SKM-1 treated with dmso at 0.1 percent for 144 hours (cell line): ENCODE measurements around the gene AAMP.
"Not testable (repeated sequence)": the region's sequence is repeated elsewhere in the genome, so short reads cannot be mapped to it uniquely, and the experiment has no call there.

ENCODE experiments used
- DNase-seq: peaks from one replicate; lab custom pipeline; 2025; ENCODE audit not compliant: unreplicated experiment; lab: John Stamatoyannopoulos, UW

Gene AAMP, protein sequence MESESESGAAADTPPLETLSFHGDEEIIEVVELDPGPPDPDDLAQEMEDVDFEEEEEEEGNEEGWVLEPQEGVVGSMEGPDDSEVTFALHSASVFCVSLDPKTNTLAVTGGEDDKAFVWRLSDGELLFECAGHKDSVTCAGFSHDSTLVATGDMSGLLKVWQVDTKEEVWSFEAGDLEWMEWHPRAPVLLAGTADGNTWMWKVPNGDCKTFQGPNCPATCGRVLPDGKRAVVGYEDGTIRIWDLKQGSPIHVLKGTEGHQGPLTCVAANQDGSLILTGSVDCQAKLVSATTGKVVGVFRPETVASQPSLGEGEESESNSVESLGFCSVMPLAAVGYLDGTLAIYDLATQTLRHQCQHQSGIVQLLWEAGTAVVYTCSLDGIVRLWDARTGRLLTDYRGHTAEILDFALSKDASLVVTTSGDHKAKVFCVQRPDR

DNA sequence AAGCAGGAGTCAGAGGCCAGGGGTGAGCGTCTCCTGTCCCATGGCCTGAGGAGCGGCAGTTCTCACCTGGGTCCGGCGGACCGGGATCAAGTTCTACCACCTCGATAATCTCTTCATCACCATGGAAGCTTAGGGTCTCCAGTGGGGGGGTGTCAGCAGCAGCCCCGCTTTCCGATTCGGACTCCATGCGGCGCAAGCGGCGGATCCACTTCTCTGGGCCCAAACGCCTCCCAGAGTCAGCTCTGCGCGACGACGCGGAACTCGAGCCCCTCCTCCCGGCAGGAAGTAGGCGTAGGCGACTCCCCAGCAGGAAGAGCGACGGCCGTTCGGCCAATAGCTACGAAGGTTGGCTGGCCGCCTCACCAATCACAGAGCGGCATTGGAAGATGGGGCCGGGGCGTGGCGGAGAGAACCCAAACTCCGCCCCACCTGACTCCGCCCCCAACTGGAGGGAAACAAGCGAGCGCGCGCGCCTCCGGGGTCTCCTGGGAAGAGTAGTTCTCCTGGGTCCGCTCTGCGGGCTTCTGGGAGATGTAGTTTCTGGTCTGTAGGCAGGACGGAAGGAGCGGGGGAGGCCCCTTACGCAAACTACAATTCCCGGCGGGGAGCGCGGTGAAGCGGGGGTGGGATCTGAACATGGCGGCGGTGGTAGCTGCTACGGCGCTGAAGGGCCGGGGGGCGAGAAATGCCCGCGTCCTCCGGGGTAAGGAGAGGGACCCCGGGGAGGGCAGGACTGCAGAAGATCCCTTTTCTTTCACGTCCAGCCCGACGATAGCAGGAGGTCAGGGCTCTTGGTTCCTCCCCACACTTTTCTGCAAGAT, at the start of gene AAMP, which contains the start of gene PNKD:
AAMP (minus strand) TSS at position 238 of the 821 bp plus-strand sequence; CDS start at position 187, 51 bp downstream.
PNKD (plus strand) TSS at position 620 of the 821 bp plus-strand sequence; CDS start at position 637, 17 bp downstream.
- DNase-seq = peak; percentile 99

DNA sequence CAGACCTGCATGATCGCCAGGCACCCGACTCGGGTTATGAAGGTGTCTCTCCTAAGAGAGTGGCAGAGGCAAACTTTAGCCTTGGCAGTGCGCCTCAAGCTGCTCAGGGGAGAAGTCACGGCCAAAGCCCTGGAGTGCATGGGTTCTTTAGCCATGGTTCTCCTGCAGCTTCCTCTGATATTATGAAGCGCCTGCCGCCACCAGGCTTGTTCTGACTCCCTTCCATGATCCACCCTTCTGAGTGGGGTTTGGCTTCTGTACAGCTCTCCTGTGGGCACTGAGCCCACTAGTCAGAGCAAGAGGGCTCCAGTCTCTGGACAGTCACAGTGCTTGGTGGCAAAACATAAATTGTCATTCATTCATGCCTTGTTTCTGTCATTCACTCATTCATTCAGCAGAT, 48.3 kb upstream of the AAMP start:
- no peak for DNase-seq

DNA sequence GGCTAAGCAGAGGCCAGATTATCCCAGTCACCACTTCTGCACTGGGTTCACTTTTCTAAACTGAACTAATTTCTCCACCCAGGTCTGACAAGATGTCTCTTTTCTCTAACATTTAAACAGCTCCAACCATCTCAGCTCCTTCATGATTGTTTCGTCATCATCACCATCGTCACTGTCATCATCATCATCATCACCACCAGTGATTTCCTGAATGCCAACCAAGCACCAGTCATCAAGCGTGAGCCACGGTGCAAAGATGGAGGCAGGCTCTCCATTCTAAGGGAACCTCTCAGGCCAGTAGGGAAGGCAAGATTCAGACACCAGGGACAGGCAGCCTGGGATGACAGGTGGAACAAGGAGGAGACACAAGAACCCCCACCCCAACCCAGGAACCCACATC, 47.9 kb upstream of the AAMP start:
- no peak for DNase-seq

DNA sequence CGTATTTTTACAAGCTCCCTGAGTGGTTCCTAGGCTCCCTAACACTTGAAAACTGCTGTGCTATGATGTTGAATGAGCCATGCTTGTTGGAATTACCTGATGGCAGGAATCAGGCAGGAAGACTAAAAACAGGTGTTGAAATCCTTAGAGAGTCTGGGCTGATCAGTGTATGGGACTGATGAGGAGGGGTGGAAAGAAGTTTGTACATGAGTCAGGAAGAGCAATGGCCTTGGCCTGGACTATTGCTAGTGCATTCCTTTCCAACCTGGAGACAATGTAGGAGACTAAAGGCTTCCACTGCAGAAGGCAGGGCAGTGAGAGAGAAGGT, 47.3 kb upstream of the AAMP start:
- no peak for DNase-seq

DNA sequence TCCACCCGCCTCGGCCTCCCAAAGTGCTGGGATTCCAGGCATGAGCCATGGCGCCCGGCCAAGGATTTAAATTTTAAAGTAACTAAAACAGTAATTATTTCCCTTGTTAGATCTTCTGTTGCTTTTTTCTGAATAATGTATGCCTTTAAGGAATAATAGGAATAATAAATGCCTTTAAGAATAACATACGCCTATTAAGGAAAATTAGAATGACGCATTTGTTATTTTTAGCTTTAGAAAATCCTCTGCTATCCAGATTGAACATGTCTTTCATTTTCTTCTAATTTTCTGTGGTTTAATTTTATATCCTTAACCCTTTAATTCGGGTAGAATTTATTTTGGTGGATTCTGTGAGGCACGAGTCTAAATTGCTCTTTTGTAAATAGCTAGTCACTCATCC, 45.5 kb upstream of the AAMP start:
- no peak for DNase-seq

DNA sequence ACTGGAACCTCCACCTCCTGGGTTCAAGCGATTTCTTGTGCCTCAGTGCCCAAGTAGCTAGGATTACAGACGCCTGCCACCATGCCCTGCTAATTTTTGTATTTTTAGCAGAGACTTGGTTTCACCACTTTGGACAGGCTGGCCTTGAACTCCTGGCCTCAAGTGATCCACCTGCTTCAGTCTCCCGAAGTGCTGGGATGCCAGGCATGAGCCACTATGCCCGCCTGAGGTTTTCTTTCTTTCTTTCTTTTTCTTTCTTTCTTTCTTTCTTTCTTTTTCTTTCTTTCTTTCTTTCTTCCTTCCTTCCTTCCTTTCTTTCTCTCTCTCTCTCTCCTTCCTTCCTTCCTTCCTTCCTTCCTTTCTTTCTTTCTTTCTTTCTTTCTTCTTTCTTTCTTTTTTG, 44.8 kb upstream of the AAMP start:
- DNase-seq = not testable (repeated sequence)

DNA sequence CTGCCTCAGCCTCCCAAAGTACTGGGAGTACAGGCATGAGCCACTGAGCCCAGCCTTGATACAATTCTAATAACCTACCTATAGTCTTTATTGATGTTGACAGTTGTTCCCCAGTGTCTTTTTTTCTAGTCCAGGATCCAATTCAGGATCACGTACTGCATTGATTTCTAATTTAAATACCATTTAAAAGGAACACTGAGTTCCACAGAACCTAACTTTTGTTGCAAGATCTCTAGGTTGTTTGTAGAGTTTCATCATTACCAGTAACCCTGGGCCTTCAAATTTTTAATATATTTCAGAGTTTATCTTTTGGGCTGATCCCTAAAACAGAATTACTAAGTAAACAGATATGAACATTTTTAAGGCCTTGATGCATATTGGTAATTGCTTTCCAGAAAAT, 43.4 kb upstream of the AAMP start:
- DNase-seq = no peak

DNA sequence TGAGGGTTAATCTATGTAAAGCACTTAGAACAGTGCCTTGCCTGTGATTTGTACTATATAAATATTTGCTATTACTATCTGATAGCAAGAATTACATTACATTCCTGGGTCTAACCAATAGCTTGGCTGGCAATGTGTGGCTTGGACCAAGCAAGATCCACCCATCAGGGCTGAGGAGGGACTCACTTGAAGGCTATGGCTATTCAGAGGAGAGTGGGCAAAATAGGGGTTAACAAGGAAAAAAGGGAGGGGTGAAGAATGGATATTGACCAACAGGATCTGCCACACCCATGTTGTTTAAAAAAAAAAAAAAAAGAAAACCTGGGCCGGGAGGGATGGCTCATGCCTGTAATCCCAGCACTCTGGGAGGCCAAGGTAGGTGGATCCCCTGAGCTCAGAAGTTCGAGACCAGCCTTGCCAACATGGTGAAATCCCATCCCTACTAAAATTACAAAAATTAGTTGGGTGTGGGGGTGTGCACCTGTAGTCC, 42.4 kb upstream of the AAMP start:
- DNase-seq = no peak

DNA sequence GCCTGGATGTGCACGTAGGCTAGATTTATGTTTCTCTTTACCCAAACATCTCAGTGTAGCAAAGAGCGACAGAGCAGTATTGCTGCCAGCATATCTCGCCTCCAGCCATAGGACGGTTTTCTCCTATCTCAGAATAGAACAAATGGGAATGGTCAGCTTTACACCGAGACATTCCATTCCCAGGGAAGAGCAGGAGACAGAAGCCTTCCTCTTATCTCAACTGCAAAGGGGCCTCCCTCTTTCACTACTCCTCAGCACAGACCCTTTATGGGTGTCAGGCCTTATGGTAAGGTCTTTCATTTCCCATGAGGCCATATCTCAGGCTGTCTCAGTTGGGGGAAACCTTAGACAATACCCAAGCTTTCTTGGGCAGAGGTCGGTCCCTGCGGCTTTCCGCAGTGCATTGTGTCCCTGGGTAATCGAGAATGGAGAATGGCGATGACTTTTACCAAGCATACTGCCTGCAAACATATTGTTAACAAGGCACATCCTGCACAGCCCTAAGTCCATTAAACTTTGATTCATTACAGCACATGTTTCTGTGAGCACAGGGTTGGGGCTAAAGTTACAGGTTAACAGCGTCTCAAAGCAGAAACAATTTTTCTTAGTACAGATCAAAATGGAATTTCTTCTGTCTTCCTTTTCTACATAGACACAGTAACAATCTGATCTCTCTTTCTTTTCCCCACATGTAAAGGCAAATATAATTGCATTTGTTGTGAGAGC, 41.8 kb upstream of the AAMP start:
- not testable (repeated sequence) for DNase-seq

DNA sequence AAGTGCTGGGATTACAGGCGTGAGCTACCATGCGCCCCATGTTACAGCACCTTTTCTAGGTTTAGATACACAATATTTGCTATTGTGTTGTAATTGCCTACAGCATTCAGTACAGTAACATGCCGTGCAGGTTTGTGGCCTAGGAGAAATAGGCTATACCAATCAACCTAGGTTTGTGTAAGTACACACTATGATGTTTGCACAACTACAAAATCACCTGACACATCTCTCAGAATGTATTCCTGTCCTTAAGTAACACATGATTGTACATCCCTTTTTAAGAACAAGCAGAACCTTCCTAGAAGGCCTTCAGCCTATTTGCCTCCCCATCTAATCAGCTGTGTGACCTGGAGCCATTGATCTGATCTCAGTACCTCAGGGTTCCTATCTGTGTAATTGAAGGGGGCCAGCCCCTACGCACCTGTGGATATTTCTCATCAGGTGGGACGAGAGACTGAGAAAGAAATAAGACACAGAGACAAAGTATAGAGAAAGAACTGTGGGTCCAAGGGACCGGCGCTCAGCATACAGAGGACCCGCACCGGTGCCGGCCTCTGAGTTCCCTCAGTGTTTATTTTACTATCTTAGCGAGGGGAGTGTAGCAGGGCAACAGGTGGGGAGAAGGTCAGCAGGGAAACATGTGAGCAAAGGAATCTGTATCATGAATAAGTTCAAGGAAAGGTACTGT, 41.1 kb upstream of the AAMP start:
- no peak for DNase-seq

DNA sequence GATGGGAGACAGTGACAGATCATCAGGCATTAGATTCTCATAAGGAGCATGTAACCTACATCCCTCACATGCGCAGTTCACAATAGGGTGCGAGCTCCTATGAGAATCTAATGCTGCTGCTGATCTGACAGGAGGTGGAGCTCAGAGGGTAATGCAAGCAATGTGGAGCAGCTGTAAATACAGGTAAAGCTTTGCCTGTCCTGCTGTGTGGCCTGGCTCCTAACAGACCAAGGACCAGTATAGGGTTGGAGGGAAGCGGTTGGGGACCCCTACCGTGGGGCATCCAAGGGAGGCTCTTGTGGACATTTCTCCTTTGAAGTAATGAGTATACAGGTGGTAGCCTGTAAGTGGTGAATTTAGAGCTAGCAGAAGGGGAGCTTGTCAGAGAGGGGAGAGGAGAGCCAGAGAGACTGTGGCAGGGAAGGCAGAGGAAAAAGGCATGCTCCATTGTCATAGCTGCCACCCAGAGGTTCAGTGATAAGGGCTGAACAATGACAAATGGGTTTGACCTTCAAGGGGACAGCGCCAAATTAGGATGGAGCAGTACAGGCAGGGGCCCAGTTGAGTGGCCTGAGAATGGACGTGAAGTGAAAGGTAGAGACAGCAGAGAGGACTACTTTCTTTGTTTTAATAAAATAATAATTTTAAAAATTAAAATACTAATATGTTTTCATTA, 37.6 kb upstream of the AAMP start:
- no peak for DNase-seq

DNA sequence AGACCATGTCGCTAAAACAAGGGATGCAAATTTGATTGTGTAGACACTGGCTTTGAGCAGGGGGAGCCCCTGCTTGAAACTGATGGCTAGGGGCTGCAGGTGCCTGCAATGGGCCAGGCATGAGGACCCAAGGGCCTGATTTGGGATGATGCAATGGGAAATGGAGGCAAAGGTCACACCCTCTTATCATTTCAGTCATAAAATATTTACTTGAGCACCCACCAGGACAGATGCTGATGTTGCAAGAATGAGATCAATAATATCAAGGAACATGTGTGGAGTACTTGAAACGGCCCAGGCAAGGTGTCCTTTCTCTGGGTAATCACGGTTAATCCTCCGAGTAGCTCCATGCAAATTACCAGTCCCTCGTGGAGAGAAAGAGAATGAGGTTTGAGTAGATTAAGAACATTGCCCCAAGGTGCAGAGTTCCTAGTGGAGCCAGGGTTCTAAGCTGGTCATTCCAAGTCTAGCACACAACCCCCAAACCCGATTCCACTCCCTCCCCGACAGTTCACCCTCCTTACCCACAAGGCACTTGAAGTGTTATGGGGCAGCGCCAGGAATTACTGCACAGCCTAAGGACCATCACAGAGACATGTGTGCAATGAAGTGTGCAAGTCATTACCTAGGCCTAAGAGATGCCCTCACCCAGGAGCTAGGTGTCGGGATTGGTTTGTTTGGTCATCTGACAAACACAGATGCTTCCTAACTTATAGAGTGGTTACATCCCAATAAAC, 36.4 kb upstream of the AAMP start:
- no peak for DNase-seq

DNA sequence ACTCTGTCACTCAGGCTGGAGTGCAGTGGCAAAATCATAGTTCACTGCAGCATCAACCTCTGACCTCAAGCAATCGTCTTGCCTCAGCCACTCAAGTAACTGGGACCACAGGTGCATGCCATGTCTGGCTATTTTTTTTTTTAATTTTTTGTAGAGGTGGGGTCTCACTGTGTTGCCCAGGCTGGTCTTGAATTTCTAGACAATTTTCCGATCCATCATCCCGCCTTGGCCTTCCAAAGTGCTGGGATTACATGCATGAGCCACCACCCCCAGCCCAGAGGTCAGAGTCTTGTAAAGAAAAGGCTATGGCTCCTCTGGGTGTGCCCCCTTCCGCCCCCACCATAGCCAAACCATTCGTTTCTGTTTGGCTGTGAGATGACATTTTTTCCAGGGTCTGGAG, 35.4 kb upstream of the AAMP start:
- no peak for DNase-seq

DNA sequence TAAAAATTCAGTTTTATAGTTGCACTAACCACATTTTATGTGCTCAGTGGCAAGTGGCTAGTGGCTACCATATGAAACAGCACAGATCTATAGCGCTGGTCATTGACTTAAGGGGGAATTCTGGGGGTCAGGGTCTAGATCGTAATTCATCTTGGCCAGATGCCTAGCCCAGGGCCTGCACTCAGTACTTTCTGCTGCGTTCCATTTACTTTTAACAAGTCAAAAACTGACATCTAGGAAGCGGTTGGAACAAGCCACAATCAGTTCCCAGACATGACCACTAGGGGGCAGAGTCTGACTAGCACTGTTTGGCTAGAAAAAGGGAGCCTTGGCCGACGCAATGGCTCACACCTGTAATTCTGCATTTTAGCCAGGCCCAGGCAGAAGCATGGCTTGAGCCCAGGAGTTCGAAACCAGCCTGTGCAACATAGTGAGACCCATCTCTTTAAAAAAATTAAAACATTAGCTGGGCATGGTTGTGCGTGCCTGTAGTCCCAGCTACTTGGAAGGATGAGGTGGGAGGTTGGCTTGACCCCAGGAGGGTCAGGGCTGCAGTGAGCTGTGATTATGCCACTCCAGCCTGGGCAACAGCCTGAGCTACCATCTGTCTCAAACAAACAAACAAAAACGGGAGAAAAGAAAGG, 31.4 kb upstream of the AAMP start:
- DNase-seq = peak; percentile 81

DNA sequence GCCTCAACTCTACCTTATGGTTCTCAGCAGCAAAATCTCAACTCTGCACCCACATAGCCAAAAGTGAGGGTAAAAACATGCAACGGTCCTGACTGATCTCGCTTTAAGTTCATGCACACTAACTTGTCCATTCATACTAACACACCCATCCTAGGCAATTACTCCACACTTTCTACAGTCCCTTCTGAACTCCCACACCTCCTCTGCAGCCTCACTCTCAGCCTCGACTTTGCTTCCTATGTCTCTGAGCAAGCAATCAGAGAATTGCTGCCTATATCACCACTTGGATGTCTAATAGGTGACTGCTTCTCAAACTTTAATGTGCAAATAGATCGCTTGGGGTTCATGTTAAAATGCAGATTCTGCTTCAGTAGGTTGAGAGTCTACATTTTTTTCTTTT, 30.2 kb upstream of the AAMP start:
- no peak for DNase-seq

DNA sequence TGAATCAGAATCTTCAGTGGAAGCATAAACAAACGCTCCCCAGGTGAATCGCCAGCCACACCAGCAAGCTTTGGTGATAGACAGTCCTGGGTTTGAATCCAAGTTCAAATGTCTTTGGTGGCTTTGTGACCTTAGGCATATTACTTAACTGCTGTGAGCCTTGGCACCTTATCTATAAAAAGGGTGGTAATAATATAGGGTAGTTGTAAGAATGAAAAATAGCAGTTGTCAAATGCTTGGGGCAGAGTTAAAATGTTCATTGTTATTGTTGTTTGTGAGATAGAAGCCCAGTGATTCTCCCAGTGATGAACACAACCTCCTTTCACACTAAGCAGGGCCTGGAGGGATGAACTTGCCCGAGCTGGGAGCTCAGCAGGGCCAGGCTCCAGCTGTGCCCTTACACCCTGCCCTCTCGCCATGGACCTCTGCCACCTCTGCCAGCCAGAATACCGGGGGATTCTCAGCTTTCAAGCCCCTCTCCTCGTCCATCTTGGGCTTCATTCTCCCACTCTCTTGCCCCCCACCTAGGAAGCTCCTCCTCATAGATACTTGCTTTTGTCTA, 28.5 kb upstream of the AAMP start:
- no peak for DNase-seq

DNA sequence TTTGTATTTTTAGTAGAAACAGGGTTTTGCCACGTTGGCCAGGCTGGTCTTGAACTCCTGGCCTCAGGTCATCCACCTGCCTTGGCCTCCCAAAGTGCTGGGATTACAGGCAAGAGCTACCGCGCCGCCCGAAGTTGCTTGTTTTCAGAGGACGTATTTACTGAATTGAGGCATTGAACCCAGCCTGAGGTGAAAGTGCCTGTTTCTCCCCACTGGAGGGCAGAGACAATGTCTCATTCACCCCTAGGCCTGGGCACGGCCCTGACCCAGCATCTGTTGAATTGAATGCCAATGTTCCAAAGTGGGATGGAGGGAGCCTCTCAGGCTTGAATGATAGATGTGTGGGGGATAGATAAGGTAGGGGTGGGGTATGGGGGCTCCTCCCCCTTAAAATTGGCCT, 26.9 kb upstream of the AAMP start:
- DNase-seq = no peak

DNA sequence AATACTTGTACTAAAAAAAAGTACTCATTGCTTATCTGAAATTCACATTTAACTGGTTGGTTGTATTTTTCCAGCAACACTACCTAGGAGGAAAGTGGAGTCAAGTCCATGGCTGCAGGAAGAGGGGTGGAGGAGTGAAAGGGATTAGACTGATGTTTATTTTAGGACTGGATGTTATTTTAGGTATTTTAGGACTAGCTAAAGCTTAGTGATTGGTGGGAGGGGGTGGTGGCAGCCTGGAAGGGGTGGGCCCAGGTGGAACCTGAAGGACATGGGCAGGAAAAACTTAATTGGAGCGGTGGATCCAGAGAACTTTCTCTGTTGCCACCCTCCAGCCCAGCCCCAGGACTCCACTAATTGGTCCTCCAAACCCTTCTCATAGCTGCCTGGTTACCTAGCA, 26.3 kb upstream of the AAMP start:
- no peak for DNase-seq

DNA sequence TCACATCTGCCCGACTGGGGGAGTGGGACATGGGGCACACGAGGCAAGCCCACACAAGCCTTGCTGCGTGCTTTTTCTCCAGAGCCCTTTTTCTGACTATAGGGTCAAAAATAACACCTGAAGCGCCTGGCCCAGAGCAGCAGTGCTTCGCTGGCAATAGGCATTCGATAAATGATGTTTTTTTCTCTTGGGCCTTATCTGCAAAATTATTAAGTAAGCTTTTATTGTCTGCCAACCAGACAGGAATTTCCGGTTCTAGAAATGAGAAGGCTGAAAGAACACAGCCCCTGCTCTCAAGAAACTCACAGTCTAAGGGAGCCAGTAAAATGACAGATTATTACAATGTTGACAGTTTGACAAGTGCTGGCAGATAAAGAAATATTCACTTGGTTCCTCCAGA, 25.1 kb upstream of the AAMP start:
- DNase-seq = no peak
